Lower leg skin (tissue), 3 donors: ENCODE data around the gene THSD4.

Source experiments
- POLR2A ChIP-seq, 2 donors: fragments of 450-650 bp; IDR thresholded peaks; one replicate each; pipeline ENCODE4 v1.6.1; 2016 to 2017; ENCODE audit warnings: antibody characterized with exemption in 2 of 2, mild to moderate bottlenecking in 1 of 2, moderate library complexity in 1 of 2
- TF ChIP-seq, protein P1 (sequence below), 3 donors: fragments of 450-650 bp; IDR thresholded peaks; one replicate each; pipeline ENCODE4 v1.5.1; 2016; ENCODE audit warnings: antibody characterized with exemption in 3 of 3, mild to moderate bottlenecking in 3 of 3, moderate library complexity in 2 of 3

DNA sequence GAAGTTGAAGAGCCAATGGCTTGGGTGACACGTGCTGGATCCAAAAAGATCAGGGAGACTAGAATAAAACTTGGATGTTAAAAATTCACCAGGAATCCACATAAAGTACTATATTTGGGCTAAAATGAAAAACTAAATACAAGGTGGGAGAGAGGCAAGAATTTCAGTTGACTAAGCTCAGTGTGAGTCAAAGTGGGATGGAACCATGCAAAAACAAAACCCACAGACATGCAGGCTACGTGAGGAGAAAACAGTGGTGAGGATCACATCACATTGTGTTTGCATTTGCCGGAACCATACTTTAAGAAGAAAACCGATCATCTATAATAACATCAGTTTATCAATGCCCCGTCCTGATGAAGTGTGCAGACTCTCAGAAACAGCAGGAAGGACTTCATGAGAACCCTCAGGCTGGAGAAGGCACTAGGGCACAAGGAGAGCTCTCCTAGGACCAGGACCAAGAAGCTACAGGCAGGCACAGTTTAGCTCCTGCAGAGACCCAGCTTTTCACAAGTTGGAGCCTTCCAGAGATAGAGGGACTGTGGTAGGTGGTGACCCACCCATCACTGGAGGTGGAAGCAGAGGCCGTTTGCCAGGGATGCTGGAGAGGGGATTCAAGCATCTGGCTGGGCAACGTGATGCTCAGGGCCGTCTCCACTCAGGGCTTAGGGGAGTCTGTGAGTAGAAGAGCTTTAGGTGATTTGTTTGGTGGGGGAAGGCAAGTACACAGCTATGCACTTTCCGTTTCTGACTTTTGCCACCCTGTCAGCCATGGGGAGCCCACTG, 666.1 kb downstream of the THSD4 start:
- no peak for TF ChIP-seq POLR2A (IDR thresholded peaks at IDR 0.05)
- TF ChIP-seq, protein P1, sequence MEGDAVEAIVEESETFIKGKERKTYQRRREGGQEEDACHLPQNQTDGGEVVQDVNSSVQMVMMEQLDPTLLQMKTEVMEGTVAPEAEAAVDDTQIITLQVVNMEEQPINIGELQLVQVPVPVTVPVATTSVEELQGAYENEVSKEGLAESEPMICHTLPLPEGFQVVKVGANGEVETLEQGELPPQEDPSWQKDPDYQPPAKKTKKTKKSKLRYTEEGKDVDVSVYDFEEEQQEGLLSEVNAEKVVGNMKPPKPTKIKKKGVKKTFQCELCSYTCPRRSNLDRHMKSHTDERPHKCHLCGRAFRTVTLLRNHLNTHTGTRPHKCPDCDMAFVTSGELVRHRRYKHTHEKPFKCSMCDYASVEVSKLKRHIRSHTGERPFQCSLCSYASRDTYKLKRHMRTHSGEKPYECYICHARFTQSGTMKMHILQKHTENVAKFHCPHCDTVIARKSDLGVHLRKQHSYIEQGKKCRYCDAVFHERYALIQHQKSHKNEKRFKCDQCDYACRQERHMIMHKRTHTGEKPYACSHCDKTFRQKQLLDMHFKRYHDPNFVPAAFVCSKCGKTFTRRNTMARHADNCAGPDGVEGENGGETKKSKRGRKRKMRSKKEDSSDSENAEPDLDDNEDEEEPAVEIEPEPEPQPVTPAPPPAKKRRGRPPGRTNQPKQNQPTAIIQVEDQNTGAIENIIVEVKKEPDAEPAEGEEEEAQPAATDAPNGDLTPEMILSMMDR (IDR thresholded peaks at IDR 0.05): no peak
